K562 (cell line): ENCODE measurements around the gene SRPX. TPM values are rescaled to one million over a fixed set of nuclear protein-coding genes. Genes with fewer than 3 reads are reported as not detected.

Source experiments
- ATAC-seq: fragments of 200-7000 bp; cut with Tn5 transposase; 3 replicates; pipeline ENCODE4 v1.9.1; 2020; ENCODE audit warnings: moderate library complexity
- BruUV-seq: library from RNA; stranded (reverse); fragments of 400-500 nt; replicated peaks from 2 replicates; lab custom pipeline; 2021; lab: Mats Ljungman, UMichigan
- CTCF ChIA-PET: fragments of 300-600 bp; formaldehyde crosslinking; extraction: SDS; loops from one replicate; lab custom pipeline; 2021; ENCODE audit warnings: low intra/inter-chr PET ratio; lab: Yijun Ruan, JAX
- POLR2A ChIA-PET: fragments of 300-600, 350-650 bp; sonication (Branson Sonifier 250); formaldehyde crosslinking; extraction: SDS; loops from one replicate; lab custom pipeline; 2021; ENCODE audit warnings: antibody characterized with exemption, inconsistent platforms; lab: Yijun Ruan, JAX
- DNase-seq, 4 experiments: peaks; one replicate each; pipeline versions ENCODE4 v3.0.0 to v3.0.0-alpha.2; 2011 to 2018; ENCODE audit warnings: low spot score in 3 of 4, mixed read lengths in 3 of 4; ENCODE audit errors: extremely low read depth in 1 of 4
- FAIRE-seq: peaks from 2 replicates; lab custom pipeline; 2011; peaks lifted over from hg19 to GRCh38; lab: Jason Lieb, UNC
- H2AFZ ChIP-seq: 2 replicates; pipeline ENCODE4 v1.6.0; 2011; ENCODE audit warnings: low read depth, low read length, control low read depth, inconsistent platforms
- H3K27ac ChIP-seq: fragments of 200-600 bp; 3 replicates; pipeline ENCODE4 v1.8.0; 2011; ENCODE audit warnings: low read depth, mild to moderate bottlenecking, control low read depth, inconsistent platforms, low read length, moderate library complexity, mixed read lengths; ENCODE audit errors: extremely low read depth
- H3K27me3 ChIP-seq, 2 experiments: fragments of 300-600 bp in 1 of 2; 2 replicates in 1 of 2; 3 replicates in 1 of 2; pipeline versions ENCODE4 v1.6.0 to v1.8.0; 2011; ENCODE audit warnings: inconsistent platforms in 2 of 2, low read length in 2 of 2, mild to moderate bottlenecking in 1 of 2, mixed read lengths in 1 of 2, moderate library complexity in 1 of 2; ENCODE audit not compliant: control insufficient read depth in 2 of 2, insufficient read depth in 2 of 2
- H3K36me3 ChIP-seq: fragments of 300-600 bp; 3 replicates; pipeline ENCODE4 v1.8.0; 2011; ENCODE audit warnings: mild to moderate bottlenecking, low read length, inconsistent platforms; ENCODE audit not compliant: control insufficient read depth, insufficient read depth
- H3K4me1 ChIP-seq, 2 experiments: fragments of 200-600 bp in 1 of 2; replicated peaks in 1 of 2; 2 replicates in 1 of 2; 3 replicates in 1 of 2; pipeline versions ENCODE4 v1.5.1 to v1.8.0; 2011; ENCODE audit warnings: inconsistent platforms in 2 of 2, low read length in 2 of 2, mild to moderate bottlenecking in 1 of 2, mixed read lengths in 1 of 2, moderate library complexity in 1 of 2; ENCODE audit not compliant: control insufficient read depth in 2 of 2, insufficient read depth in 2 of 2
- H3K4me2 ChIP-seq: 2 replicates; pipeline ENCODE4 v1.6.1; 2011; ENCODE audit warnings: low read length, control low read depth, inconsistent platforms, mixed read lengths; ENCODE audit not compliant: insufficient read depth
- H3K4me3 ChIP-seq: fragments of 200-600 bp; sonication (generic), shearing (Covaris generic); 2 replicates; pipeline ENCODE4 v1.5.1; 2016; ENCODE audit warnings: control low read depth, inconsistent platforms
- H3K79me2 ChIP-seq: fragments of 200-600 bp; 3 replicates; pipeline ENCODE4 v1.8.0; 2011; ENCODE audit warnings: low read length, inconsistent platforms; ENCODE audit not compliant: control insufficient read depth, insufficient read depth
- H3K9ac ChIP-seq, 2 experiments: 2 replicates each; pipeline versions ENCODE4 v1.6.0 to v1.6.1; 2011; ENCODE audit warnings: low read depth in 2 of 2, low read length in 2 of 2, control low read depth in 1 of 2, inconsistent platforms in 1 of 2, mild to moderate bottlenecking in 1 of 2, mixed read lengths in 1 of 2; ENCODE audit not compliant: insufficient read depth in 1 of 2
- H3K9me1 ChIP-seq: one replicate; pipeline ENCODE4 v1.6.0; 2011; ENCODE audit warnings: inconsistent platforms, mild to moderate bottlenecking, low read length, moderate library complexity; ENCODE audit not compliant: control insufficient read depth, insufficient read depth
- H3K9me3 ChIP-seq: replicated peaks from 2 replicates; pipeline ENCODE4 v1.5.1; 2011; ENCODE audit warnings: low read depth, low read length, inconsistent platforms; ENCODE audit not compliant: control insufficient read depth, insufficient read depth
- H4K20me1 ChIP-seq: replicated peaks from 2 replicates; pipeline ENCODE4 v1.6.1; 2011; ENCODE audit warnings: low read length, inconsistent platforms, mixed read lengths; ENCODE audit not compliant: control insufficient read depth, insufficient read depth
- C11orf30 ChIP-seq: fragments of 450-650 bp; IDR thresholded peaks from 2 replicates; pipeline ENCODE4 v1.6.1; 2016; ENCODE audit warnings: low read depth, mild to moderate bottlenecking
- CBFB ChIP-seq: sonication (generic); formaldehyde crosslinking; IDR thresholded peaks from 2 replicates; pipeline ENCODE4 v1.4.0; 2020; ENCODE audit warnings: mild to moderate bottlenecking, missing genetic modification reagents
- CBX2 ChIP-seq: fragments of 200-600 bp; sonication (generic); IDR thresholded peaks from one replicate; pipeline ENCODE4 v1.6.1; 2012; ENCODE audit warnings: mild to moderate bottlenecking, low read length, inconsistent platforms; ENCODE audit not compliant: insufficient read depth, poor library complexity, severe bottlenecking
- MAFF ChIP-seq: IDR thresholded peaks from 2 replicates; pipeline ENCODE4 v1.6.1; 2012; ENCODE audit warnings: low read length, improper control_type of control experiment
- MAFG ChIP-seq: fragments of 450-650 bp; conservative IDR thresholded peaks from 2 replicates; pipeline ENCODE4 v1.6.1; 2016; ENCODE audit warnings: missing genetic modification characterization, missing compliant biosample characterization
- RAD51 ChIP-seq: fragments of 450-650 bp; IDR thresholded peaks from 2 replicates; pipeline ENCODE4 v1.7.1; 2016; ENCODE audit warnings: low read depth, mild to moderate bottlenecking, borderline replicate concordance
- SAP30 ChIP-seq: fragments of 200-600 bp; sonication (generic); IDR thresholded peaks from 2 replicates; pipeline ENCODE4 v1.6.1; 2012; ENCODE audit warnings: borderline replicate concordance, low read depth, mild to moderate bottlenecking, moderate library complexity, low read length, control low read depth, inconsistent platforms; ENCODE audit not compliant: insufficient read depth, poor library complexity, severe bottlenecking
- SRSF1 ChIP-seq: fragments of 200-400 bp; formaldehyde crosslinking; IDR thresholded peaks from 2 replicates; pipeline ENCODE4 v1.6.1; 2017; ENCODE audit warnings: mild to moderate bottlenecking, low read depth, low read length, moderate library complexity
- WHSC1 ChIP-seq: IDR thresholded peaks from one replicate; pipeline ENCODE4 v1.6.1; 2012; ENCODE audit warnings: low read length, control low read depth, inconsistent platforms
- ZFP30 ChIP-seq: fragments of 250-450 bp; sonication (Bioruptor Pico); IDR thresholded peaks from 2 replicates; pipeline ENCODE4 v1.8.0; 2022; ENCODE audit warnings: moderate library complexity, mild to moderate bottlenecking, inconsistent platforms, borderline replicate concordance
- ZNF316 ChIP-seq: fragments of 450-650 bp; IDR thresholded peaks from 2 replicates; pipeline ENCODE4 v1.6.1; 2016
- WGBS: fragments of 100-300 bp; shearing (Covaris generic); methylation state at CpG from one replicate; pipeline ENCODE4 v1.1.6; 2016; ENCODE audit warnings: low coverage, mixed read lengths; ENCODE audit not compliant: insufficient coverage; ENCODE audit errors: missing lambda C conversion rate; 5-methylcytosine and 5-hydroxymethylcytosine counted together
- in situ Hi-C: fragments of 300-500 bp; cut with MboI; formaldehyde crosslinking; loops from 4 replicates; pipeline ENCODE4 v1.15.0; 2018; ENCODE audit warnings: inconsistent platforms, mixed read lengths
- intact Hi-C: fragments of 100-400 bp; cut with micrococcal nuclease; formaldehyde crosslinking; loops from 2 replicates; pipeline ENCODE4 v1.14.2; 2022
- polyA plus RNA-seq, 8 experiments: library from polyadenylated mRNA; depleted of rRNA in 4 of 8; stranded (reverse) in 5 of 8; unstranded in 3 of 8; fragments of >200 nt; fragmentation: Nextera tagmentation in 2 of 8; fragmentation: Illumina TruSeq in 1 of 8; extraction: Ambion mirVana in 2 of 8; extraction: Trizol in 1 of 8; gene quantifications; 2 replicates each; pipeline versions ENCODE4 v1.2.1 to v1.2.3, GENCODE V29; 2011 to 2014; ENCODE audit warnings: inconsistent platforms in 1 of 8, missing spikeins in 1 of 8
- total RNA-seq, 7 experiments: library from RNA; depleted of rRNA in 6 of 7; stranded (reverse); fragments of >200 nt in 6 of 7; fragmentation: Illumina TruSeq in 2 of 7; extraction: Trizol in 2 of 7; gene quantifications; 2 replicates each; pipeline versions ENCODE4 v1.2.1 to v1.2.3, GENCODE V29; 2011 to 2021; ENCODE audit warnings: low replicate concordance in 1 of 7
- TF ChIP-seq, protein P1 (sequence below), 2 experiments: fragments of 450-650 bp in 1 of 2; sonication (generic) in 1 of 2; formaldehyde crosslinking in 1 of 2; IDR thresholded peaks; 2 replicates each; pipeline versions ENCODE4 v1.7.1 to v1.9.0; 2016 to 2022; ENCODE audit warnings: inconsistent platforms in 1 of 2, mild to moderate bottlenecking in 1 of 2, missing genetic modification reagents in 1 of 2
- TF ChIP-seq, protein P2 (sequence below): sonication (generic); formaldehyde crosslinking; IDR thresholded peaks from 2 replicates; pipeline ENCODE4 v1.5.0; 2020; ENCODE audit warnings: missing genetic modification reagents

Gene SRPX
- total and polyA plus RNA-seq, 9 of the 15 experiments (the other 6 are each of a cell fraction or from before 2014, with no cell fraction given) = 0.11 to 0.77 (median 0.38) TPM; not detected in 2

- 0% methylated on average over 1 of the region's 1 CpG for WGBS
- FAIRE-seq = peak; percentile 74
- Histone ChIP-seq H4K20me1 (no peaks in the 10 kb centered on the region), H3K79me2 (no peaks in the 10 kb centered on the region), H3K36me3 (no peaks in the 10 kb centered on the region), H3K9me1 (no peaks in the 10 kb centered on the region), H2AFZ (no peak overlapping the region), H3K9ac (no peak overlapping the region), H3K4me3 (no peak overlapping the region), H3K27me3 (no peaks in the 10 kb centered on the region), H3K4me2 (no peak overlapping the region), H3K9me3 (no peaks in the 10 kb centered on the region), H3K27ac (no peak overlapping the region), H3K4me1 (no peaks in the 10 kb centered on the region)
- intact Hi-C loops (no loop called here), in situ Hi-C loops (no loop called here)
- BruUV-seq = no TSS peak
- ChIA-PET POLR2A (interaction anchor here (0.7 to 1.6 kb wide), 2 partner anchors 12 to 111 kb away, joined by 3 to 6 read pairs; no protein-coding TSS in a partner anchor), CTCF (interaction anchor here (0.5 kb wide), 1 partner anchor 26 kb away, joined by 4 read pairs; no protein-coding TSS in a partner anchor)
- no peak for DNase-seq
- peak; percentile 75 for ATAC-seq
- TF ChIP-seq CBFB (CRISPR knock-in tag) (no peak), SAP30 (no peak), RAD51 (peak; percentile 51; the same call in 1 of the 2 replicates), CBX2 (no peak), ZNF316 (peak; percentile 58; the same call in 1 of the 2 replicates), WHSC1 (no peak), C11orf30 (peak; percentile 42), SRSF1 (no peak), MAFG (tag) (peak; percentile 41; the same call in 1 of the 2 replicates), MAFF (peak; percentile 34; the same call in 1 of the 2 replicates), ZFP30 (CRISPR knock-in tag) (no peak)
- TF ChIP-seq, protein P1, sequence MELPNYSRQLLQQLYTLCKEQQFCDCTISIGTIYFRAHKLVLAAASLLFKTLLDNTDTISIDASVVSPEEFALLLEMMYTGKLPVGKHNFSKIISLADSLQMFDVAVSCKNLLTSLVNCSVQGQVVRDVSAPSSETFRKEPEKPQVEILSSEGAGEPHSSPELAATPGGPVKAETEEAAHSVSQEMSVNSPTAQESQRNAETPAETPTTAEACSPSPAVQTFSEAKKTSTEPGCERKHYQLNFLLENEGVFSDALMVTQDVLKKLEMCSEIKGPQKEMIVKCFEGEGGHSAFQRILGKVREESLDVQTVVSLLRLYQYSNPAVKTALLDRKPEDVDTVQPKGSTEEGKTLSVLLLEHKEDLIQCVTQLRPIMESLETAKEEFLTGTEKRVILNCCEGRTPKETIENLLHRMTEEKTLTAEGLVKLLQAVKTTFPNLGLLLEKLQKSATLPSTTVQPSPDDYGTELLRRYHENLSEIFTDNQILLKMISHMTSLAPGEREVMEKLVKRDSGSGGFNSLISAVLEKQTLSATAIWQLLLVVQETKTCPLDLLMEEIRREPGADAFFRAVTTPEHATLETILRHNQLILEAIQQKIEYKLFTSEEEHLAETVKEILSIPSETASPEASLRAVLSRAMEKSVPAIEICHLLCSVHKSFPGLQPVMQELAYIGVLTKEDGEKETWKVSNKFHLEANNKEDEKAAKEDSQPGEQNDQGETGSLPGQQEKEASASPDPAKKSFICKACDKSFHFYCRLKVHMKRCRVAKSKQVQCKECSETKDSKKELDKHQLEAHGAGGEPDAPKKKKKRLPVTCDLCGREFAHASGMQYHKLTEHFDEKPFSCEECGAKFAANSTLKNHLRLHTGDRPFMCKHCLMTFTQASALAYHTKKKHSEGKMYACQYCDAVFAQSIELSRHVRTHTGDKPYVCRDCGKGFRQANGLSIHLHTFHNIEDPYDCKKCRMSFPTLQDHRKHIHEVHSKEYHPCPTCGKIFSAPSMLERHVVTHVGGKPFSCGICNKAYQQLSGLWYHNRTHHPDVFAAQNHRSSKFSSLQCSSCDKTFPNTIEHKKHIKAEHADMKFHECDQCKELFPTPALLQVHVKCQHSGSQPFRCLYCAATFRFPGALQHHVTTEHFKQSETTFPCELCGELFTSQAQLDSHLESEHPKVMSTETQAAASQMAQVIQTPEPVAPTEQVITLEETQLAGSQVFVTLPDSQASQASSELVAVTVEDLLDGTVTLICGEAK (IDR thresholded peaks at IDR 0.05) = no peak
- TF ChIP-seq, protein P1 (CRISPR knock-in tag; IDR thresholded peaks at IDR 0.05) = no peak
- TF ChIP-seq, protein P2, sequence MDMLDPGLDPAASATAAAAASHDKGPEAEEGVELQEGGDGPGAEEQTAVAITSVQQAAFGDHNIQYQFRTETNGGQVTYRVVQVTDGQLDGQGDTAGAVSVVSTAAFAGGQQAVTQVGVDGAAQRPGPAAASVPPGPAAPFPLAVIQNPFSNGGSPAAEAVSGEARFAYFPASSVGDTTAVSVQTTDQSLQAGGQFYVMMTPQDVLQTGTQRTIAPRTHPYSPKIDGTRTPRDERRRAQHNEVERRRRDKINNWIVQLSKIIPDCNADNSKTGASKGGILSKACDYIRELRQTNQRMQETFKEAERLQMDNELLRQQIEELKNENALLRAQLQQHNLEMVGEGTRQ (CRISPR knock-in tag) = peak; percentile 86
Observed at GRCh38 chrX:38124000-38124399, 96.7 kb downstream of the SRPX start.
